Thymus (tissue), 11 donors: Measurements from ENCODE around the gene TMBIM4. TPM values are rescaled to one million over a fixed set of nuclear protein-coding genes. Genes with fewer than 3 reads are reported as not detected.

Source experiments
- DNase-seq, 9 donors: peaks; one replicate each; pipeline ENCODE4 v3.0.0-alpha.2; 2013; ENCODE audit warnings: low spot score in 9 of 9, low read depth in 6 of 9, missing footprints in 1 of 9
- H3K27ac ChIP-seq, 2 donors: one replicate each; pipeline ENCODE4 v1.5.1; 2013; ENCODE audit warnings: control low read depth in 1 of 2, low read depth in 1 of 2, low read length in 1 of 2, mild to moderate bottlenecking in 1 of 2, moderate library complexity in 1 of 2
- H3K27me3 ChIP-seq, 2 donors: one replicate each; pipeline ENCODE4 v1.5.1; 2013; ENCODE audit warnings: low read length in 1 of 2; ENCODE audit not compliant: control insufficient read depth in 2 of 2, insufficient read depth in 1 of 2
- H3K36me3 ChIP-seq, 2 donors: one replicate each; pipeline ENCODE4 v1.5.1; 2013; ENCODE audit warnings: low read length in 1 of 2, mild to moderate bottlenecking in 1 of 2, moderate library complexity in 1 of 2; ENCODE audit not compliant: control insufficient read depth in 2 of 2, insufficient read depth in 2 of 2
- H3K4me1 ChIP-seq, 2 donors: one replicate each; pipeline ENCODE4 v1.5.1; 2013; ENCODE audit warnings: low read length in 2 of 2; ENCODE audit not compliant: control insufficient read depth in 2 of 2, insufficient read depth in 2 of 2
- H3K4me3 ChIP-seq, 2 donors: one replicate each; pipeline ENCODE4 v1.5.1; 2013; ENCODE audit warnings: low read length in 2 of 2, control low read depth in 1 of 2, mild to moderate bottlenecking in 1 of 2
- H3K9me3 ChIP-seq, 2 donors: one replicate each; pipeline ENCODE4 v1.5.1; 2013; ENCODE audit warnings: low read length in 1 of 2, mild to moderate bottlenecking in 1 of 2; ENCODE audit not compliant: control insufficient read depth in 2 of 2, insufficient read depth in 1 of 2
- WGBS: extraction: QIAGEN DNeasy Blood & Tissue Kit; methylation state at CpG from one replicate; pipeline ENCODE4 v1.1.7; 2013; 5-methylcytosine and 5-hydroxymethylcytosine counted together
- polyA plus RNA-seq: library from polyadenylated mRNA; stranded (reverse); fragments of 200-250 nt; gene quantifications from one replicate; pipeline ENCODE4 v1.2.3, GENCODE V29; 2013
- total RNA-seq: library from RNA; stranded (reverse); fragments of 120-200 nt; gene quantifications from one replicate; pipeline ENCODE4 v1.2.4, GENCODE V29; 2013
- donor health status: healthy.

The TMBIM4 gene
- total and polyA plus RNA-seq, 2 donors, result 88.7 to 144 TPM

DNA sequence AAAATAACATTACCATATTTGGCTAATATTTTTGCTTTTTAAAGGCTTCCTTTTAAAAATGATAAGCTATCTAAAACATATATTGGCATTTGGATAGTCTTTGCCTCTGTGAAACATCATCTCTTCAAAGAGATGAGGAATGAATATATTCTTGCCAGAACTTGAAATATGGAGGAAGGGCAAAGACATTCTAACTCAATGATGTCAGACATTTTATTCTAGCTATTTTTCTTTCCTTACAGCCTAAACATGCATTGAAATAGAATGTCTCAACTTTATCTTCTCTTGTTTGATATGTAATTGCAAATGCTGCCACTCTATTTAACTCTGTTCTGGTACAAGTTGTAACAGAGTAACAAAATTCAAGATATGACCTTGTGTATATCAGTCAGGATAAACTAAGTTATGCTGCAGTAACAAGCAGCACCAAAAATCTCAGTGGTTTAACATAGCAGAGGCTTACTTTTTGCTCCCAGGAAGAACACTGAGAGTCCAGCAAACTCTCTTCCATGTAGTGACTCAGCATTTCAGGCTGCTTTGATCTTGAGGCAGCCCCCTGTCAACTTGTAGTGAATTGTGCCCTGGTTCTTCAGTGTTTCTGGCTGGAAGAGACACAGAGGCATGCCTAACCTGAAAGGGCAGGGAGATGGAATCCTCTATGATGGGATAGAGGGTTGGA, 30.2 kb upstream of the TMBIM4 start:
- H3K36me3 ChIP-seq, result no peaks in the 10 kb centered on the region
- H3K4me3 ChIP-seq, result no peak overlapping the region
- H3K4me1 ChIP-seq, result no peaks in the 10 kb centered on the region
- DNase-seq, result no peak
- no peaks in the 10 kb centered on the region for H3K27me3 ChIP-seq
- H3K9me3 ChIP-seq, result no peaks in the 10 kb centered on the region
- H3K27ac ChIP-seq, result no peak overlapping the region

DNA sequence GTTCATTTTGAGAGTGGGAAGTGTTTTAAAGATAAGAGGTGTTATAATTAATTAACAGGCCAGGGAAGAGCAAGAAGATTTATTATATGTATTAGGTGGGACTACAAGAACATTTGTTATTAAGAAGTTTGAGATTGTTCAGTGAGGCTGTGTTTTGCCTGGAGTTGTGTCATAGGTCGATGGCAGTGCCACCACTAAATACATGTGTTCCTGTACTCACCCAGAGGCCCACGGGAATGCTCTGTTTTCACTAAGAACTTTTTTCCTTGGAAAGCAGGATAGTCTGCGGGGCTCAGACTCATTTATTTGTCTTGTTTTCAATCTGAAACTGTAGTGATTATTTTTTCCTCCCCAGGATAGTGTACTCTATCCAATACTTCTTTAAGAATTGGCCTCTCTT, 29.3 kb upstream of the TMBIM4 start:
- 93% methylated on average over 3 of the region's 3 CpGs for WGBS
- no peak overlapping the region for H3K4me3 ChIP-seq
- H3K27me3 ChIP-seq, result no peaks in the 10 kb centered on the region
- H3K4me1 ChIP-seq, result no peaks in the 10 kb centered on the region
- H3K36me3 ChIP-seq, result no peaks in the 10 kb centered on the region
- no peak overlapping the region for H3K27ac ChIP-seq
- H3K9me3 ChIP-seq, result no peaks in the 10 kb centered on the region
- no peak for DNase-seq

DNA sequence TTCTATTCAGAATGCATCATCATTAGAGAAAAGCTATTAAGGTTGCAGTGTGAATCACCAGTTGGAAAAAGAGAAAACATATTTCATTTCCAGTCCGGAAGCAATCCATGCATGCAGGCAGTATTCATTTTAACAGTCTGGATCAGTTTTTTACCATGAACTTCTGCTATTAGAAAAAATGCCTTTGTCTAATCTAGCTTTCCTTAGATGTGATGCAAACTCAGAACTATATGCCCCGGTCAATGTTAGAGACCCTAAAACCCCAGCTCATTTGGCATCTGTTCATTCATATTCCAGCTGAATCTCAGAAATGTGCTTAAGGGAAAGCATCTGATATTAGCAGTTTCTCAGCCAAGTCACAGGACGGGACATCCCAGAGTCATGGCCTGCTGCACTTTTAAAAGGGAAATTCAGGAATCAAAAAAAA, 27.7 kb upstream of the TMBIM4 start:
- no peak overlapping the region for H3K4me3 ChIP-seq
- H3K4me1 ChIP-seq, result no peaks in the 10 kb centered on the region
- H3K27me3 ChIP-seq, result no peaks in the 10 kb centered on the region
- WGBS, result 91% methylated on average over 3 of the region's 3 CpGs
- H3K36me3 ChIP-seq, result no peaks in the 10 kb centered on the region
- no peak for DNase-seq
- H3K27ac ChIP-seq, result no peak overlapping the region
- no peaks in the 10 kb centered on the region for H3K9me3 ChIP-seq

DNA sequence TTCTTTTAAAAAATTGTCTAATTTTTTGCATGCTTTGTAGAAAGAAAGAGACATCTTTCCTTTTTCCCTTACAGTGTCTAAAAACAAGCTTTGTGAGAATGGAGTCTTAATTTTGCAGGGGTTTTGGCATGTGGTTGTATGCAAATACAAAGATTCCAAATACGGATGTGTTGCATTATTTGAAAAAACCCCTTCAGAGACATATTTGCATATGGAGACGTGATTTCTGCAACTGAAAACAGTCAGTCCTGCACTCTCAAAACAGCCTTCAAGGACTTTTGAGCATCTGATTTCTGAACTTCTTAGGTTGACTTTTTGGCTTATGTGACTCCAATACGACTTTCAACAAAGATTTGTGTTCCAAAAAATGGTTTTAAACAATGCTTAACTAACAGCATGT, 27.0 kb upstream of the TMBIM4 start:
- Histone ChIP-seq H3K27ac (no peak overlapping the region), H3K4me1 (no peaks in the 10 kb centered on the region), H3K9me3 (no peaks in the 10 kb centered on the region), H3K36me3 (no peaks in the 10 kb centered on the region), H3K27me3 (no peaks in the 10 kb centered on the region), H3K4me3 (no peak overlapping the region)
- no peak for DNase-seq
- 89% methylated on average over 3 of the region's 3 CpGs for WGBS

DNA sequence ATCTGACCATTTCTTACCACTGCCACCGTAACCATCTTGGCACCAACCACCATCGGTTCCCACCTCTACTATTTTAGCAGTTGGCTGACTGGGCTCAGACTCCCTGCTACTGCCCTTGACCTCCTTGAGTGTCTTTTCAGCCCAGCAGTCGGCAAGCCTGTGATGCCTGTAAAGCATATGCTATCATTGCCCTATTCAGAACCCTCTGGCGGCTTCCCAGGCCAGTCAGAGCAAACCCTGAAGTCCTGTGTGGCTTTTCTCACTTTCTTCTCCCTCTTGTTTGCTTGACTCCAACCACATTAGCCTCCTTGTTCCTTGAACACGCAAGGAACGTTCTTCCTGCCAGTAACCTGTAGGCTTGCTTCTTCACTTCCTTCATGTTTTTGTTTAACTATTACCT, 25.4 kb upstream of the TMBIM4 start:
- Histone ChIP-seq H3K9me3 (no peaks in the 10 kb centered on the region), H3K4me1 (no peaks in the 10 kb centered on the region), H3K27ac (no peak overlapping the region), H3K27me3 (no peaks in the 10 kb centered on the region), H3K4me3 (no peak overlapping the region), H3K36me3 (no peaks in the 10 kb centered on the region)
- WGBS, result 98% methylated on average over 6 of the region's 6 CpGs
- DNase-seq, result no peak

DNA sequence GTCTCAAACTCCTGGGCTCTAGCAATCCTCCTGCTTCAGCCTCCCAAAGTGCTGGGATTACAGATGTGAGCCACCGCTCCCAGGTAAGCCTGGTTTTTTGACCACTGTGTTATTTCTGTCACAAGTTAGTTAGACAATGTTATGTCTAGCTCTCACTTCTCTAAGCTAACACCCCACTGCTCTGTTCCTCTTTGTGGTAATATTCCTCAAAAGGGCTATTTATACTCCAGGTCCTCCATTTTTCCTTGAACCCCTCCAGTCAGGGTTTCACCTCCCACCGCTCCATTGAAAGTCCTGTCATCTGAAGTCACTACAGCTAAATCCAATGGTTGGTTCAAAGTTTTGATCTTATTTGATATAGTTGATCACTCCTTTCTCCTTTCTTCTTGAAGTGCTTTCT, 24.3 kb upstream of the TMBIM4 start:
- H3K27me3 ChIP-seq, result peaks cover under 1 to 5% of the 10 kb centered on the region in 2 donors
- DNase-seq, result no peak
- H3K36me3 ChIP-seq, result no peaks in the 10 kb centered on the region
- peaks cover 0 to 3% of the 10 kb centered on the region in 2 donors for H3K4me1 ChIP-seq
- no peak overlapping the region for H3K4me3 ChIP-seq
- no peak overlapping the region for H3K27ac ChIP-seq
- 97% methylated on average over 2 of the region's 2 CpGs for WGBS
- H3K9me3 ChIP-seq, result no peaks in the 10 kb centered on the region

DNA sequence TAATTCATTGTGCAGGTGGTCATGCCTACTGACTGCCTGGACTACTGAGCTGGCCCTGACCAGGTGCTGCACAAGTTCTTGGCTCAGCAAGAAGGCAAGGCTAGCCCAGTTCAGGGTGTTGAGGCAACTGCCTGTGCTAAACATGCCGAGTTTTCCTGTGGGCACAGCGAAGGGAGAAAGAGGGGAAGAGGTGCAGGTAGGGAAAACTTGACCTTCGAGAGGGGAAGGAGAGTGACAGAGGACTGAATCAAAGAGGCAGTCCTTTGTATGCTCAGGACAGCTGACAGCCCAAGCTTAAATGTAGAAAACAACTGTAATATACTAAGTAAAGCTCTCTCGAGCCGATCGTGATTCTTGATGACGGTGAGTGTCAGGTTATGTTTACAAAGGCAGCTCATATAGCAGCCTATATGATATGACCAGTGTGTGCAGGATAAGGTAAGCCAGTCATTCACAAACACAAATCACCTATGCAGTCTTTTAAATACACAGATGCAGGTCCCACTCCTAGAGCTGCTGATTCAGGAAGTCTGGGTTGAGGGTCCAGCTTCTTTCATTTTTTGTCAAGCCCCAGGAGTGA, 21.8 kb upstream of the TMBIM4 start:
- H3K9me3 ChIP-seq, result no peaks in the 10 kb centered on the region
- H3K27me3 ChIP-seq, result peaks cover 10 to 17% of the 10 kb centered on the region in 2 donors
- H3K4me3 ChIP-seq, result no peak overlapping the region
- no peaks in the 10 kb centered on the region for H3K36me3 ChIP-seq
- peak overlapping the region in 1 of 2 donors; percentile 8 for H3K27ac ChIP-seq
- H3K4me1 ChIP-seq, result peaks cover 0 to 9% of the 10 kb centered on the region in 2 donors
- no peak for DNase-seq
- 89% methylated on average over 7 of the region's 7 CpGs for WGBS

DNA sequence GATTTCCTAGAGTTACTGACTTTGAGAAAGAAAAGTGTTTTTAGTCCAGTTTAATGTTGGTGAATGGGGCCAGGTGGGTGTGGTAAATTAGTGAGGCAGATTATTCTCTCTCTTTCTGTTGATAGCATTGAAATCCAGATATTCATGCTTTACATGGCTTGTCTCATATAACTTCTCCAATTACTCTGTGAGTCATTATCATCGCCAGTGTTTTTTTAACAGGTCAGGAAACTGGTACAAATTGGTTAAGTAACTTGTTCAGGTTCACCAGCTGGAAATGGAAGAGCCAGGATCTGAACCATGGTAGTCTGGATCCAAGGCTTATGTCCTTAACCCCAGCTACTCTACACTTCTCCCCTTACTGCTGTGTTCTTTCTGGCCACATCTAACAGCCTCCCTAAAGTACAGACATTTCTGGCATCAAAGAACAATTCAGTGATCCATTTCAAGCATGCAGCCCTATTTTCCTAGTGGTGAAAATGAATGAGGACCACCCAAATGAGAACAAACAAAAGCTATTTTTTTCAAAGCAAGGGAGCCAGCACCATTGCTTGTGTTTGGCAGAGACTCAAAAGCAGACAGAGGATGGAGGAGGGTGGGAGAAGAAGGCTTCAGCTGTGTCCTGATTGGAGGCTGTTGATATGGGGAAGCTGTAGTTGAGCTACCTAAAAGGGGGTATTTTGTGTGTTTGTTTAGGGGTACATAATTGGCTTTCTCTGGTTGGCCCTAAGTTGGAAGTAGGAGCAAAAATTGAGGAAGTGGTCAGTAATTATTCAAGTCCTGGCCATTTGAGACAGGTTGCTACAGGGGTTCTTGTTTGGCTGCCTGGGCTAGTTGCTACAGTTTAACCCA, 20.9 kb upstream of the TMBIM4 start:
- Histone ChIP-seq H3K4me3 (no peak overlapping the region), H3K4me1 (peaks cover 0 to 9% of the 10 kb centered on the region in 2 donors), H3K36me3 (no peaks in the 10 kb centered on the region), H3K27ac (no peak overlapping the region), H3K27me3 (peaks cover 10 to 17% of the 10 kb centered on the region in 2 donors), H3K9me3 (no peaks in the 10 kb centered on the region)
- WGBS, result 50% methylated on average over 1 of the region's 1 CpG
- no peak for DNase-seq

DNA sequence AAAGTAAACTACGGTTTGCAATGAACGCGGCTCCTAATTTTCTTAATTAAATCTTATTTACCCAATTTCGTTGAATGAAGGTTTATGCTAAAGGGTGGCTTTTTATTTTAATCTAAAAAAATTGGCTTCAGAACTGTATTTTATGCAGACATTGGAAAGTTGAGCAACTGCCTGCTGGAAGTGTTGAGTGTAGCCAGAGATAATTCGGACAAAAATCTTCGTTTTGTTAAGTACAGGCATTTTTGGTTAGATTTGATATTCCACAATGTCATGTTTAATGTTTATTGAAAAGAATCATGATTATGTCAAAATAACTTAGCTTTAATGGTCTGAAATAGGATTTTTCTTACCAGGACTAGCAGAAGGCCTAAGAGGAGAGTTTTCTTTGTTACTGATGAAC, 20.1 kb upstream of the TMBIM4 start:
- Histone ChIP-seq H3K4me3 (peak overlapping the region; percentile 17 to 50), H3K9me3 (no peaks in the 10 kb centered on the region), H3K36me3 (no peaks in the 10 kb centered on the region), H3K27ac (peak overlapping the region in 1 of 2 donors; percentile 15), H3K27me3 (peaks cover 10 to 17% of the 10 kb centered on the region in 2 donors), H3K4me1 (peaks cover 0 to 9% of the 10 kb centered on the region in 2 donors)
- WGBS, result 70% methylated on average over 6 of the region's 6 CpGs
- DNase-seq, result no peak
